ENCODE results near the gene HTRA3.

DNA sequence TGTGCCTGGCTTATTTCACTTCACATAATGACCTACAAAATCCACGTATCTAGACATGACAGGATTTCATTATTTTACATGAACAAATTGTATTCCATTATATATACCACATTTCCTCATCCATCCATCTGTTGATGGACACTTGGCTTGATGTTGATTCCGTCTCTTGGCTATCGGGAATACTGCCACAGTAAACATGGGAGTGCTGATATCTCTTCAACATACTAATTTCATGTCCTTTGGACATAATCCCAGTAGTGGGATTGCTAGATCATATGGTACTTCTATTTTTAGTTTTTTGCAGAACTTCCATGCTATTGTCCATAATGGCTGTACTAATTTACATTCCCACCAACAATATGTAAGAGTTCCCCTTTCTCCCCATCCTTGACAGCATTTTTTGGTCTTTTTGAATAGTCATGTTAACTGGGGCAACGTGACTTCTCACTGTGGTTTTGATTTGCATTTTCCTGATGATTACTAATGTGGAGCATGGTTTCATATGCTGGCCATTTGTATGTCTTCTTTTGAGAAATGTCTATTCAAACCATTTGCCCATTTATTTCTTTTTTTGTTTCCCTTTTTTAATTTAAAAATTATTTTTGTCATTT is 68.9 kb downstream of the HTRA3 start:
- TF ChIP-seq, protein P1, sequence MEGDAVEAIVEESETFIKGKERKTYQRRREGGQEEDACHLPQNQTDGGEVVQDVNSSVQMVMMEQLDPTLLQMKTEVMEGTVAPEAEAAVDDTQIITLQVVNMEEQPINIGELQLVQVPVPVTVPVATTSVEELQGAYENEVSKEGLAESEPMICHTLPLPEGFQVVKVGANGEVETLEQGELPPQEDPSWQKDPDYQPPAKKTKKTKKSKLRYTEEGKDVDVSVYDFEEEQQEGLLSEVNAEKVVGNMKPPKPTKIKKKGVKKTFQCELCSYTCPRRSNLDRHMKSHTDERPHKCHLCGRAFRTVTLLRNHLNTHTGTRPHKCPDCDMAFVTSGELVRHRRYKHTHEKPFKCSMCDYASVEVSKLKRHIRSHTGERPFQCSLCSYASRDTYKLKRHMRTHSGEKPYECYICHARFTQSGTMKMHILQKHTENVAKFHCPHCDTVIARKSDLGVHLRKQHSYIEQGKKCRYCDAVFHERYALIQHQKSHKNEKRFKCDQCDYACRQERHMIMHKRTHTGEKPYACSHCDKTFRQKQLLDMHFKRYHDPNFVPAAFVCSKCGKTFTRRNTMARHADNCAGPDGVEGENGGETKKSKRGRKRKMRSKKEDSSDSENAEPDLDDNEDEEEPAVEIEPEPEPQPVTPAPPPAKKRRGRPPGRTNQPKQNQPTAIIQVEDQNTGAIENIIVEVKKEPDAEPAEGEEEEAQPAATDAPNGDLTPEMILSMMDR (conservative IDR thresholded peaks at IDR 0.05; ENCODE audit: low read depth, low read length), result no peak
- no peak for TF ChIP-seq EZH2 (IDR thresholded peaks at IDR 0.05; ENCODE audit: borderline replicate concordance, low read depth, low read length, poor library complexity, severe bottlenecking)
